HG03575 (cell line): ENCODE measurements around the gene ASGR1.

Source experiments
- ATAC-seq: cut with Tn5 transposase; IDR thresholded peaks from one replicate; pipeline ENCODE4 v1.9.1; 2021; ENCODE audit not compliant: unreplicated experiment, insufficient number of reproducible peaks, low FRiP score; ENCODE audit errors: extremely low read depth

Gene ASGR1

DNA sequence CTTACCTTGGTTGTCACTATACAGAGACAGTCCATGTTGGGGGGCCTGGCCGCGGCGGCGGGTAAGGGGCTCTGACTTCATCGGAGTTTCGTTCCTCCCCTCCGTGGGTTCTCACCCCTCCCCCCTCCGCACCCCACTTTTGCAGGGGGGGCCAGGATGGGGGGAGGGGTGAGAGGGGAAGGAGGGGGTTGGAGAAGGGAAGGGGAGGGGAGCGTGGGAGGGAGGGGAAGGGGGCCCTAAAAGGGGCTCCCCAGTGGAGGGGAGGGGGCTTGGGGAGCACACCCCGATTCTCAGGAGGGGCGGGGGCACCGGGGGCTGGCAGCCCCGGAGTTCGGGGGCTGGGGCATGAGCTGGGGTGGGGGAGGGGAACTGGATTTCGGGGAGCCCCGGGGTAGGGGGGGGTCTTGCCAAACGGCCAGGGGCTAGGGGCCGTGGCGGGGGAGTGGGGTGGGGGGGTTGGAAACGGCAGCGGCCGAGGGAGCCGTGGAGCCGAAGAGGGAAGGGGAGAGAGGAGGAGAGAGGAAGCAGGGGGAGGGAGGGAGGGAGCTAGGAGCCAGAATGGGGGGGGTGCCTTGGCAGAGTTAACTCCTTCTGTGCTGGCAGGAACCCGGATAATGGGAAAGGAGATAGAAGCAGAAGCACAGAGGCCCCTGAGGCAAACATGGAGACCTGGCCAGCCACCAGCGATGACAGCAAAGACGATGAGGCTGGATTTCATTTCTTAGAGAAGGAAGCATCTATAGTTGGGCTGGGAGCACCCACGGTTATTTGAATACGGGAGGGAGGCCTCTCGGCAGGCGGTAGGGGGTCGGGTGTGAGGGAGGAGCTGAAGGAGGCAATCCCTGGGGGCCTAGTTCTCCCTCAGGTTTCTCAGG lies 38.2 kb upstream of the ASGR1 start:
- ATAC-seq, result no peak

GRCh38 chr17:7216242-7217112 lies 37.3 kb upstream of the ASGR1 start:
- no peak for ATAC-seq

GRCh38 chr17:7215652-7216180 lies 36.5 kb upstream of the ASGR1 start:
- ATAC-seq, result no peak

DNA sequence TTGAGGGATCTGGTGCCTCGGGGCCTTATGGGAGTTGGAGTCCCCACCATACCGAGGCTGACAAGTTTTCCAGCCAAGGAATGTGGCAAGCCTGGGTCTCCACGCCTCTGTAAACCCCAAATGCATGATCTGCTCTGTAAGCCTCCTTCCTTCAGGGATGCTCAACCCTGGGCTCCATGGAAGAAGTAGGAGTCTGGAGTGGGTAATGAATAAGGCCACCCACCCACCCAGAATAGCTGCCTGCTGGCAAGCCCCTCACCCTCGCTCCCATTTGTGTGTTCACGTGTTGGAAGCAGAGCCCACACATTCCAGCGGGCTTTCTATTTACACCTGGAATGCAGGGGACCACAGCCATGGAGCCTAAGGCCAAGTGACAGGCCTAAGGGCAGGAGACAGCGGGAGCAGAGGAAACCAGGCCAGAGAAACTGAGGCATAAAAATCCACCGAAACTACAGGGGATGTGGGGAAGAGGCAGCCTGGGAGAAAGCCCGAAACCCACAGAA lies 36.0 kb upstream of the ASGR1 start:
- no peak for ATAC-seq

- ATAC-seq, result no peak
These were observed 35.3 kb upstream of the ASGR1 start for GRCh38 chr17:7214300-7215135.

DNA sequence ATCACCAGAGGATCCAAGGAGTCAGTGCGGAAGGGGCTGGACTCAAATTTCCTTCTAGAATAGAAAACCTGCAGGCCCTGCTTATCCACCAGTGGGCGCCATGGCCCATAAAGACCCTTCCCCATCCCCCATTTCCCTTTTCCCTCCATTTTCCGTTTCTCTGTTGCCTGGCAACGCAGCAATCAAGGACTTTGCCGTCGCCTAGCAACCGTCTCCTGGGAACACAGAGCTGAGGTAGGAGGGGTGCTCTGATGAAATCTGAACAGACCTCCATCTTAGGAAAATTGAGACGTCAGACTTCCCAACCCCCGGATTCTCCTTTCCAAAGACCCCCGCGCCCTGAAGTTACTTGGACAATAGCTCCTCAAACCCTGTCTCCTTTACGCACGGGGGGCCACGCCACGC lies 34.7 kb upstream of the ASGR1 start:
- ATAC-seq, result no peak

- no peak for ATAC-seq
These were observed 32.5 kb upstream of the ASGR1 start for GRCh38 chr17:7211491-7212273.

DNA sequence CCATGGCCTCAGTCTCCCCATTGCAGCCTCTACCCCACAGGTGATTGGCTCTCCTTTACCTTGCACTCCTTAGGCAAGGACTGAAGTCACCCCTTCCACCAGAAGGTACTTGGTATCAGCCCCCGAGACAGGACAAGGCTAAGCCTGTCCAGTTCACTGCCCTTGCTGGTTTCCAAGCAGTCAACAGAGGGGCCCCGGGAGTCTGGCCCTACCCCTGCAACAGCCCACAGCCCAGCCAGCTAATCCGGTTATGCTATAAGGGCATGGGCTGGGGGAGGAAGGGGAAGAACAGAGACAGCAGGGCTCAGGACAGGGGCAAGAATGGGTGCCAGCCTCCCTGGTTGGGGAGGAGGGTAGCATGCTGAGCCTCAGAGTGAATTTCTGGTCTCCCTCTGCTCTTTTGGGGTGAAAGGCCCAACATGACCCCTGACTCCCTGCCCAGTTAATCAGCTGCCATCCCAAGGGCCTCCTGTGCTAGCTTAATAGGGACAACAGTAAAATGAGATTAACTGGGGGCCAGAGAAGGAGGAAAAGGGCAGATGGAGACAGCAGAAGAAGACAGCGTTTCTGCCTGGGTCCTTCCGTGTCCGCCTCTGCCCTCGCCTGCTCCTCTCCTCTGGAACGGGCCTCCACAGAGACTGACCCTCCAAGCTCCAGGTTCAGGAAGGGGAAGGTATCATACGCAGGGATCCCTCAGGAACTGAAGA lies 29.7 kb upstream of the ASGR1 start:
- ATAC-seq, result no peak

GRCh38 chr17:7208027-7208571 lies 28.9 kb upstream of the ASGR1 start:
- ATAC-seq, result no peak

GRCh38 chr17:7207120-7208001 lies 28.2 kb upstream of the ASGR1 start:
- ATAC-seq, result no peak

- no peak for ATAC-seq
These were observed 26.4 kb upstream of the ASGR1 start for GRCh38 chr17:7205561-7205960.

DNA sequence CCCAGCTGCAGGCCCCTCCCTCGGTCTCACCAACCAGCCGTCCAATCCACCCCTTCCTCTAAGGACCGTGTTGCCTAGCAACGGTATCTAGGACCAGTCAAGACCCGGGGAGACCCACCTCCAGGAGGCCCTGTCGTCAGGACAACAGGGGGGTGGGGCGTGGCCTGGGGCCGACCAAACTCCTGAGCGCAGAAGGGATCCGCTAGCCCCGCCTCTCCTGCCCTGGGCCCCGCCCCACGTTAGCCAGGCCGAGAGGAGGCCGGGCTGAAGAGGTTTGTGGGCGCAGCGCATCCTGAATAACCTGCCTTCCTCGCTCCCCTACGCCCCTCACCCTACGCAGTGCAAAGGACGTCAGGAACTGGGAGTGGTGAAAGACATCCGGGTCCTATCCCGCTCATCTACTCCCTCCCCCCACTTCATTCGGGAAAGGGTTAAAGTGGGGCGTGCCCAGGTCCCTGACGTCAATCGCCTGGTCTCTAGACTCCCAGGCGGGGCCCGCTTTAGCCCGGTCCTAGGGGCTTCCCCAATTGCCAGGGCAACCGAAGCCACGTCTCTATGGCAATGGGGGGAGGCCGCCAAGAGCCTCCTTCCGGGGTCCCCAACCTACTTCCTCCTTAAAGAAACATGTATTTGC lies 25.8 kb upstream of the ASGR1 start:
- no peak for ATAC-seq

- no peak for ATAC-seq
These were observed 25.2 kb upstream of the ASGR1 start for GRCh38 chr17:7204336-7204735.

DNA sequence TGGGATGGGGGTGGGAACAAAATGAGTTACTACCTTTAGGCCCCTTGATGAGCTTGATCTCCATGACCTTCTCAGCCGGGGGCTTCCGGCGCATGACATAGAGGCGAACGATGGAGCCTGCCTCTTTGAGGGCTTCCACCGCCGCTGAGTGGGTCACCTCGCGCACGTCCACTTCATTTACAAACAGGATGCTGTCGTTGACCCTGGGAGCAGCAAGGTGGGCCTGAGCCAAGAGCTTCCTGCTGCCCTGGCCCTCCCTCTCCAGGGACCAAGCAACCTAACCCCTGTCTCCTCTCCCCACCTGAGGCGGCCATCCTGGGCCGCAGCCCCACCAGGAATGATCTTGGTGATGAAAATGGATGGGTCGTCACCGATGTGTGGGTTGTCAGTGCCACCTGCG lies 24.2 kb upstream of the ASGR1 start:
- ATAC-seq, result no peak

DNA sequence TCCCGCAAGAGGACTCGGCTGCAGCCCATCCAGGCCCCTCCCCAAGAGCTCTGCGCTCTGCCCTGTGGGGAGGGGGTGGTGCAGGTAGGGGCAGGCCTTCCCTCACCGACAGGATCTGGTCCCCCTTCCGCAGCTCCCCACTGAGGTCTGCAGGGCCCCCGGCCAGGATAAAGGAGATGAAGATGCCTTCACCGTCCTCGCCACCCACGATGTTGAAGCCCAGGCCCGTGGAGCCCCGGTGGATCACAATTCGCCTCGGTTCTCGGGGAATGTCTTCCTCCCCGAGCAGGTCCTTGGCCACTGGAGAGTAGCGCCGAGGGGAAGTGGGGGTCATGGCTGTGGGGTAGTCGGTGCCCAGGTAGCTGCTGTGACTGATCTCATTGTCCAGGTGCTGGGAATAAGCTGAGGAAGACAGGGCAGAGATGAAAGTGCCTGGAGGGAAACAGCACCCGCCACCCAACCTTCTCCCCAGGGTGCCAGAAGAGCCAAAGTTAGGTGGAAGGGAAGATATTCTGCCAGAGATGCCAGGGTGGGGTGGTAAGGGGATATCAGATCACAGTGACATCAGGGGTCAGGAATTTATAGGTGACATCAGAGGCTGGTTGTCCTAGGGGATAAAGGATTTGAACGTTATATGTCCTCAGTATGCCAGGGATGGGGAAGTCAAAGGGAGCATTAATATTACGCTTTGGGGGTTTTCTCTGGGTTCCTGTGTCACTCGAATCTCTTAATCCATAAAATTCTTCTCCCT lies 17.7 kb upstream of the ASGR1 start:
- no peak for ATAC-seq
